ENCODE measurements around the gene LHFPL5. TPM values are rescaled to one million over a fixed set of nuclear protein-coding genes. Genes with fewer than 3 reads are reported as not detected.

The LHFPL5 gene
- total RNA-seq, 1 experiment from 2014 or later = 1.7 TPM

GRCh38 chr6:35786272-35786671 lies 18.9 kb upstream of the LHFPL5 start:
- Histone ChIP-seq H3K27ac (no peak overlapping the region), H3F3A (ENCODE audit: insufficient read depth, low read depth) (peaks cover 11% of the 10 kb centered on the region; the same call in 1 of the 2 replicates), H3K4me2 (no peak overlapping the region), H3K9me3 (ENCODE audit: insufficient read depth, low read depth) (no peaks in the 10 kb centered on the region), H3K9me2 (ENCODE audit: insufficient read depth) (no peaks in the 10 kb centered on the region), H3K79me2 (ENCODE audit: low read depth) (no peaks in the 10 kb centered on the region), H3K4me3 (no peak overlapping the region), H4K20me1 (ENCODE audit: insufficient read depth) (no peaks in the 10 kb centered on the region), H3K36me3 (ENCODE audit: low read depth) (no peaks in the 10 kb centered on the region), H3K4me1 (replicated peaks; ENCODE audit: insufficient read depth) (peaks cover 27% of the 10 kb centered on the region), H3K27me3 (ENCODE audit: insufficient read depth, low read depth) (peaks cover 4% of the 10 kb centered on the region; the same call in 1 of the 2 replicates), H2AFZ (no peak overlapping the region)
- ChIA-PET POLR2A (ENCODE audit: unreplicated experiment) (no interaction called here), CTCF (no interaction called here)
- no TSS peak for BruUV-seq (replicated peaks)
- intact Hi-C loops (cut with micrococcal nuclease; ENCODE audit: unreplicated experiment) = no loop called here
- DNase-seq = no peak
- no peak for TF ChIP-seq EZH2 (IDR thresholded peaks at IDR 0.05; ENCODE audit: low read depth)
- TF ChIP-seq, protein P1, sequence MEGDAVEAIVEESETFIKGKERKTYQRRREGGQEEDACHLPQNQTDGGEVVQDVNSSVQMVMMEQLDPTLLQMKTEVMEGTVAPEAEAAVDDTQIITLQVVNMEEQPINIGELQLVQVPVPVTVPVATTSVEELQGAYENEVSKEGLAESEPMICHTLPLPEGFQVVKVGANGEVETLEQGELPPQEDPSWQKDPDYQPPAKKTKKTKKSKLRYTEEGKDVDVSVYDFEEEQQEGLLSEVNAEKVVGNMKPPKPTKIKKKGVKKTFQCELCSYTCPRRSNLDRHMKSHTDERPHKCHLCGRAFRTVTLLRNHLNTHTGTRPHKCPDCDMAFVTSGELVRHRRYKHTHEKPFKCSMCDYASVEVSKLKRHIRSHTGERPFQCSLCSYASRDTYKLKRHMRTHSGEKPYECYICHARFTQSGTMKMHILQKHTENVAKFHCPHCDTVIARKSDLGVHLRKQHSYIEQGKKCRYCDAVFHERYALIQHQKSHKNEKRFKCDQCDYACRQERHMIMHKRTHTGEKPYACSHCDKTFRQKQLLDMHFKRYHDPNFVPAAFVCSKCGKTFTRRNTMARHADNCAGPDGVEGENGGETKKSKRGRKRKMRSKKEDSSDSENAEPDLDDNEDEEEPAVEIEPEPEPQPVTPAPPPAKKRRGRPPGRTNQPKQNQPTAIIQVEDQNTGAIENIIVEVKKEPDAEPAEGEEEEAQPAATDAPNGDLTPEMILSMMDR (conservative IDR thresholded peaks at IDR 0.05) = no peak

GRCh38 chr6:35786810-35787209 lies 18.3 kb upstream of the LHFPL5 start:
- Histone ChIP-seq H3K9me2 (ENCODE audit: insufficient read depth) (no peaks in the 10 kb centered on the region), H3K27me3 (ENCODE audit: insufficient read depth, low read depth) (peaks cover 4% of the 10 kb centered on the region; the same call in 1 of the 2 replicates), H3K4me1 (replicated peaks; ENCODE audit: insufficient read depth) (peaks cover 22% of the 10 kb centered on the region), H3K79me2 (ENCODE audit: low read depth) (no peaks in the 10 kb centered on the region), H3K9me3 (ENCODE audit: insufficient read depth, low read depth) (no peaks in the 10 kb centered on the region), H4K20me1 (ENCODE audit: insufficient read depth) (no peaks in the 10 kb centered on the region), H2AFZ (no peak overlapping the region), H3F3A (ENCODE audit: insufficient read depth, low read depth) (peaks cover 10% of the 10 kb centered on the region; the same call in 1 of the 2 replicates), H3K4me2 (no peak overlapping the region), H3K27ac (no peak overlapping the region), H3K4me3 (no peak overlapping the region), H3K36me3 (ENCODE audit: low read depth) (no peaks in the 10 kb centered on the region)
- TF ChIP-seq EZH2 (IDR thresholded peaks at IDR 0.05; ENCODE audit: low read depth) = no peak
- TF ChIP-seq, protein P1 (conservative IDR thresholded peaks at IDR 0.05) = no peak
- no TSS peak for BruUV-seq (replicated peaks)
- DNase-seq = no peak
- intact Hi-C loops (cut with micrococcal nuclease; ENCODE audit: unreplicated experiment) = no loop called here
- ChIA-PET CTCF (no interaction called here), POLR2A (ENCODE audit: unreplicated experiment) (no interaction called here)

DNA sequence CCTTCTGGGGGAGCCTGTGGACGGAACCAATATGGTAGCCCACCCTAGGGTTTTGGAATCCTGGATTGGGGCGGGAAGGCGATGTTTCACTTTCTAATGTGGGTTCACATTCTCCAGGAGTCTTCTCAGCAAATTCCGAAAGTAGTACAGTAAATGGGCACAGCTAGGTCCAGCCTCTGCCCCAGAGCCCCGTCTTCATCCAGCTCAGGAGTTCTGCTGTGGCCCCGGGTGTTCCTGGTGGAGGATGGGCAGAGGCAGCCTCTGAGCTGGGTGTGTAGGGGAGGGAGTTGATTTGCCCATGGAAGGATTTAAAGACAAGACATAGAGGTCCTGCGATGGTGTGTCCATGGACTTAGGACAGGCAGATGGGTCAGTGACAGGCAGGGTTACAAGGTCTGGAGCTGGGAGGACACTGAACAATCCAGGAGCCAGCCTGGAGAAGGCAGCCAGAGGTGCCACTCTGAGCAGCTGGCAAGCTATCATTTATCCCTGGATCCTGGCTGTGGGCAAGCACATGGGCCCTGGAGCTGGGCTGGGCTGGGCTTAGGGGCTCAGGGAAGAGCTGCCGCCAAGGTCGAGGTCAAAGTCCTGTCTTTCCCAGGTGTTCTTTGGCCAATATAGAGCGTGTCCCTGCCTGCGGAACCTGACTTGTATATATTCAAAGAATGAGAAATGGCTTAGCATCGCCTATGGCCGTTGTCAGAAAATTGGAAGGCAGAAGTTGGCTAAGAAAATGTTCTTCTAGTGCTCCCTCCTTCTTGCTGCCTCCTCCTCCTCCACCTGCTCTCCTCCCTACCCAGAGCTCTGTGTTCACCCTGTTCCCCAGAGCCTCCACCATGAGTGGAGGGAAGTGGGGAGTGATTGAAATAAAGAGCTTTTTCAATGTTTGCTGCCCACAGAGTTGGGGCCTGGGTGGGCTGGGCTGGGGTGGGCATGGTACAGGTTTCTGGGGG lies 17.6 kb upstream of the LHFPL5 start:
- no peaks in the 10 kb centered on the region for H3K36me3 ChIP-seq (ENCODE audit: low read depth)
- H3K27ac ChIP-seq = no peak overlapping the region
- peaks cover 4% of the 10 kb centered on the region; the same call in 1 of the 2 replicates for H3K27me3 ChIP-seq (ENCODE audit: insufficient read depth, low read depth)
- ChIA-PET CTCF (no interaction called here), POLR2A (ENCODE audit: unreplicated experiment) (interaction anchor here (0.7 kb wide), 1 partner anchor 571 kb away, joined by 3 read pairs; no protein-coding TSS in a partner anchor)
- no peak overlapping the region for H3K4me3 ChIP-seq
- H2AFZ ChIP-seq = no peak overlapping the region
- H3K79me2 ChIP-seq (ENCODE audit: low read depth) = no peaks in the 10 kb centered on the region
- peaks cover 14% of the 10 kb centered on the region for H3K4me1 ChIP-seq (replicated peaks; ENCODE audit: insufficient read depth)
- intact Hi-C loops (cut with micrococcal nuclease; ENCODE audit: unreplicated experiment) = no loop called here
- no peak for DNase-seq
- H4K20me1 ChIP-seq (ENCODE audit: insufficient read depth) = no peaks in the 10 kb centered on the region
- no peak for TF ChIP-seq EZH2 (IDR thresholded peaks at IDR 0.05; ENCODE audit: low read depth)
- H3K4me2 ChIP-seq = no peak overlapping the region
- no TSS peak for BruUV-seq (replicated peaks)
- H3F3A ChIP-seq (ENCODE audit: insufficient read depth, low read depth) = peaks cover 3% of the 10 kb centered on the region; the same call in 1 of the 2 replicates
- H3K9me3 ChIP-seq (ENCODE audit: insufficient read depth, low read depth) = no peaks in the 10 kb centered on the region
- H3K9me2 ChIP-seq (ENCODE audit: insufficient read depth) = no peaks in the 10 kb centered on the region

Measured in PC-9 (cell line).